ENCODE measurements around the gene DECR2. TPM values are rescaled to one million over a fixed set of nuclear protein-coding genes. Genes with fewer than 3 reads are reported as not detected.

The DECR2 gene
- total and polyA plus RNA-seq, 7 donors, result 15.0 to 39.1 (median 21.6) TPM

- peaks cover 0 to 10% (median 0%) of the 10 kb centered on the region in 4 donors for H3K36me3 ChIP-seq
- peak; percentile 72 for DNase-seq
- TF ChIP-seq EP300 (IDR thresholded peaks at IDR 0.05) (no peak), POLR2AphosphoS5 (IDR thresholded peaks at IDR 0.05) (peak in 1 of 4 donors; percentile 22)
Observed at GRCh38 chr16:397135-397661, 4.5 kb upstream of the DECR2 start, which contains the start of gene NME4. NME4 (plus strand) TSS chr16:397199; CDS start chr16:397223, 24 bp downstream.

GRCh38 chr16:397736-398332 is 3.9 kb upstream of the DECR2 start:
- H3K9me3 ChIP-seq, result no peaks in the 10 kb centered on the region
- peaks cover 0 to 10% (median 0%) of the 10 kb centered on the region in 4 donors for H3K36me3 ChIP-seq
- H3K4me1 ChIP-seq, result peaks cover 0 to 51% (median 40%) of the 10 kb centered on the region in 4 donors
- H3K4me3 ChIP-seq, result peak overlapping the region; percentile 63 to 90 (median 82)
- peak overlapping the region; percentile 87 to 98 (median 97) for H3K27ac ChIP-seq
- DNase-seq, result peak; percentile 93
- no peaks in the 10 kb centered on the region for H3K27me3 ChIP-seq
- WGBS, 2 donors, result 30 to 50% methylated on average over 29 of the region's 29 CpGs
- TF ChIP-seq EP300 (IDR thresholded peaks at IDR 0.05), result no peak
- no peak for TF ChIP-seq POLR2A (IDR thresholded peaks at IDR 0.05)
- peak in 1 of 4 donors; percentile 28 for TF ChIP-seq POLR2AphosphoS5 (IDR thresholded peaks at IDR 0.05)
- TF ChIP-seq CTCF (IDR thresholded peaks at IDR 0.05), result peak; percentile 49 to 79 (median 60)
- intact Hi-C loops (cut with DNase I), result no loop called here

More at GRCh38 chr16:397135-397661, 4.5 kb upstream of the DECR2 start, which contains the start of gene NME4:
- H3K4me3 ChIP-seq, result peak within 1 kb of the TSS; percentile 63 to 90 (median 82)
- 0 to 1% methylated on average over 74 to 75 of the region's 75 CpGs for WGBS, 2 donors
- H3K4me1 ChIP-seq, result peaks cover 0 to 44% (median 35%) of the 10 kb centered on the region in 4 donors
- H3K27ac ChIP-seq, result peak within 1 kb of the TSS; percentile 87 to 98 (median 97)
- intact Hi-C loops (cut with DNase I), result no loop called here
- H3K9me3 ChIP-seq, result no peaks in the 10 kb centered on the region
- no peaks in the 10 kb centered on the region for H3K27me3 ChIP-seq

- H3K36me3 ChIP-seq, result peaks cover 0 to 10% (median 0%) of the 10 kb centered on the region in 4 donors
- 82 to 87% methylated on average over 24 of the region's 24 CpGs for WGBS, 2 donors
- intact Hi-C loops (cut with DNase I), result no loop called here
- no peak for TF ChIP-seq POLR2A (IDR thresholded peaks at IDR 0.05)
- TF ChIP-seq CTCF (IDR thresholded peaks at IDR 0.05), result no peak
- no peak for TF ChIP-seq POLR2AphosphoS5 (IDR thresholded peaks at IDR 0.05)
- no peak for TF ChIP-seq EP300 (IDR thresholded peaks at IDR 0.05)
- peak overlapping the region in 1 of 4 donors; percentile 82 for H3K4me3 ChIP-seq
- peak overlapping the region; percentile 87 to 98 (median 97) for H3K27ac ChIP-seq
- no peaks in the 10 kb centered on the region for H3K9me3 ChIP-seq
- DNase-seq, result no peak
- no peaks in the 10 kb centered on the region for H3K27me3 ChIP-seq
- peaks cover 0 to 51% (median 40%) of the 10 kb centered on the region in 4 donors for H3K4me1 ChIP-seq
Observed at GRCh38 chr16:398561-399339, 2.9 kb upstream of the DECR2 start.

GRCh38 chr16:399340-400019 is 2.2 kb upstream of the DECR2 start:
- Histone ChIP-seq H3K9me3 (no peaks in the 10 kb centered on the region), H3K4me3 (no peak overlapping the region), H3K27ac (peak overlapping the region in 3 of 4 donors; percentile 96 to 98 (median 98)), H3K4me1 (peaks cover 0 to 51% (median 40%) of the 10 kb centered on the region in 4 donors), H3K36me3 (peaks cover 0 to 10% (median 0%) of the 10 kb centered on the region in 4 donors), H3K27me3 (no peaks in the 10 kb centered on the region)
- intact Hi-C loops (cut with DNase I), result loop anchor here (2.0 kb wide), 2 partner anchors 17 to 47 kb away; partner anchors contain the start of gene AXIN1
- WGBS, 2 donors, result 83 to 87% methylated on average over 22 of the region's 22 CpGs
- DNase-seq, result no peak
- TF ChIP-seq POLR2AphosphoS5 (IDR thresholded peaks at IDR 0.05) (no peak), CTCF (IDR thresholded peaks at IDR 0.05) (no peak), POLR2A (IDR thresholded peaks at IDR 0.05) (no peak), EP300 (IDR thresholded peaks at IDR 0.05) (no peak)

Data from sigmoid colon (tissue), 7 donors.